Diencephalon (tissue), 1 donor: Measurements from ENCODE around the gene UBE2Q2. TPM values are rescaled to one million over a fixed set of nuclear protein-coding genes. Genes with fewer than 3 reads are reported as not detected.

Source experiments
- small RNA-seq: library from RNA; depleted of rRNA; stranded (forward); fragments of <200 nt; gene quantifications from one replicate; pipeline ENCODE3, GENCODE V24; 2014
- total RNA-seq: library from RNA; depleted of rRNA; stranded (reverse); fragments of >200 nt; gene quantifications from one replicate; pipeline ENCODE4 v1.2.3, GENCODE V29; 2014

Gene UBE2Q2
- total RNA-seq = 66.7 TPM

DNA sequence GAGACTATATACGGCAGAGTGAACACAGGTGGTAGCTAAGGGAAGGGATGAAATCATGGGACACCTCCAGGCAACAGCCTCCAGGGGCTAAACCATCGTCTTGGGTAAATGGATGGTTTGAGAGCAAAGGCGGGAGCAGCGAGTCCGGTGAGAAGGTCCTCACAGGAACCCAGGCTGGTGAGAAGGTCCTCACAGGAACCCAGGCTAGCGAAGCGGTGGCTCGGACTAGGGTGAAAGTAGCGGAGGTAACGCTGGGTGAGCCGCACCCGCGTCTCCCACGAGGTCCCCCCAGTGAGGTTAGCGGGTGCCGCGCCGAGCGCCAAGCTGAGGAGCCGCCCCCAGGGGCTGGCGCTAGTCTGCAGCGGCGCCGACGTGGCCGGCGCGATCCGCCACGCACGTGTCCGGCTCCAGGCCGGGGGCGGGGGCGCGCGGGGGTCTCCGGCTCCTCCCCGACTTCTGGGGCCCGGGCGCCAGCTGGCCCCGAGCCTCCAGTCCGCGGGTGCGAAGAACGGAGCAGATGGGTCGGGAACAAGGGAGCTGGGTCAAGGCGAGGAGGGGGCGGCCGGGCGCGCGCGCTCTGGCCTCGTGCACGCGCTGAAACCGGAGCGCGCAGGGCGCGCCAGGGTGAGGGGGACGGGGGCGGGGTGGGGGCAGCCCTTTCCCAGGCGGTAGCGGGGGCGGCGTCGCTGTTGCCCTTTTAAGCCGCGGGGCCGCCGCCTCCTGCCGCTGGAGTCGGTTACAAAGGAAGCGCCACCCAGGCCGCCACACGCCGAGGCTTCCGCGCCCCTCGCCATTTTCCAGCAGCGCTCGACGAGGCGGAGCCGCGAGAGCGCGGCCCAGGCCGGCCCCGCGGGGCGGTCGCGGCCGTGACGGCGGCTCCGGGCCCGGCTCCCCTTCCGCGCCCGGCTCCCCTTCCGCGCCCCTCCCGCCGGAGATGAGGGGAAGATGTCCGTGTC lies at the start of gene UBE2Q2:
Gene UBE2Q2 (plus strand): TSS at position 726 of the 956 bp plus-strand sequence. CDS start 220 bp downstream, at position 946.

DNA sequence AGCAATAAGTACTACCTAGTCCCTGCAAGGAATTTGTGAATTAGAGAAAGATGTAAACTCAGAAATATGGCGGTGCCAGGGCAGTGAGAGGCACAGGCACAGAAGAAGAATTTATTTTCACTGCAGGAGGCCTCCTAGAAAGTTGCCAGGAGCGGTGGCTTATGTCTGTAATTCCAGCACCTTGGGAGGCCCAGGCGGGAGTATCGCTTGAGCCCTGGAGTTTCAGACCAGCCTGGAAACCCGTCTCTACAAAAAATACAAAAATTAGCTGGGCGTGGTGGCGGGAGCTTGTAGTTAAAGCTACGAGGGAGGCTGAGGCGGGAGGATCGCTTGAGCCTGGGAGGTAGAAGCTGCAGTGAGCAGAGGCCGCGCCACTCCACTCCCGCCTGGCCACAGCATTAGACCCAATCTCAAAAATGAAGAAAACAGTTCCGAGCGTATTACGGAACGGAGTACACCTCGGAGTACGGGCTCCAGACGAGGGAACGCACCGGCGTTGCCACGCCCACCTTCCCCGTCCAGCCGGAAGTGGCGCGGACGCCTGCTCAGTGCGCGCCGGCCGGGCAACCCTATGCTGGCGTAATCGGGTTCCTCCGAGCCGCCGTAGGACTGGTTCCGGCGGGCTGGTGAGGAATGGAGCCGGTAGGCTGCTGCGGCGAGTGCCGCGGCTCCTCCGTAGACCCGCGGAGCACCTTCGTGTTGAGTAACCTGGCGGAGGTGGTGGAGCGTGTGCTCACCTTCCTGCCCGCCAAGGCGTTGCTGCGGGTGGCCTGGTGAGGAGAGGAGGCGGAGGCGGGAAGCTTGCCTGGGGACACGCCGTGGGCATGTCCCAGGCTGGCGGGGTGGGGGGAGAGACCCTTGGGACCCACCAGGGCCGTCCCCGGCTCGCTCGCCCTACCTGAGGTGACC lies 60.3 kb downstream of the UBE2Q2 start, which contains the start of gene FBXO22:
Gene FBXO22 (plus strand): TSS at position 548 of the 909 bp plus-strand sequence. CDS start 86 bp downstream, at position 634.

Small RNA genes lying within 50 kb of the gene (small RNA-seq; reads per million reads assigned to genes)
- not detected for gene RN7SL510P

Other genes with a start within 250 kb of the UBE2Q2 start
- 24.5 TPM for gene SNUPN, start 217.7 kb upstream of the UBE2Q2 start, total RNA-seq
- gene IMP3, start 203.2 kb upstream of the UBE2Q2 start, total RNA-seq = 30.4 TPM
- 2.5 TPM for gene SNX33, start 195.5 kb upstream of the UBE2Q2 start, total RNA-seq
- 11.5 TPM for gene CSPG4, start 130.6 kb upstream of the UBE2Q2 start, total RNA-seq
- 20.3 TPM for gene FBXO22, start 60.4 kb downstream of the UBE2Q2 start, total RNA-seq
- gene NRG4, start 169.0 kb downstream of the UBE2Q2 start, total RNA-seq = 1.8 TPM
- 12.5 TPM for gene TMEM266, start 216.5 kb downstream of the UBE2Q2 start, total RNA-seq